ENCODE measurements around the gene HECW1.

The HECW1 gene

GRCh38 chr7:43431020-43431595, 318.7 kb downstream of the HECW1 start:
- Histone ChIP-seq H3K4me1 (ENCODE audit: control insufficient read depth in 1 of 2, insufficient read depth in 1 of 2, low read depth in 1 of 2, low read length in 1 of 2) (no peaks in the 10 kb centered on the region), H3K27ac (no peak overlapping the region), H3K27me3 (no peaks in the 10 kb centered on the region), H3K4me3 (ENCODE audit: low read depth in 1 of 2, low read length in 1 of 2) (no peak overlapping the region), H3K36me3 (no peaks in the 10 kb centered on the region), H3K9me3 (no peaks in the 10 kb centered on the region)
- no peak for TF ChIP-seq CTCF (IDR thresholded peaks at IDR 0.05)

GRCh38 chr7:43433639-43434038, 321.2 kb downstream of the HECW1 start:
- no peaks in the 10 kb centered on the region for H3K9me3 ChIP-seq
- no peak overlapping the region for H3K27ac ChIP-seq
- no peaks in the 10 kb centered on the region for H3K36me3 ChIP-seq
- no peak for TF ChIP-seq CTCF (IDR thresholded peaks at IDR 0.05)
- H3K4me3 ChIP-seq (ENCODE audit: low read depth in 1 of 2, low read length in 1 of 2) = no peak overlapping the region
- H3K27me3 ChIP-seq = no peaks in the 10 kb centered on the region
- H3K4me1 ChIP-seq (ENCODE audit: control insufficient read depth in 1 of 2, insufficient read depth in 1 of 2, low read depth in 1 of 2, low read length in 1 of 2) = no peaks in the 10 kb centered on the region

DNA sequence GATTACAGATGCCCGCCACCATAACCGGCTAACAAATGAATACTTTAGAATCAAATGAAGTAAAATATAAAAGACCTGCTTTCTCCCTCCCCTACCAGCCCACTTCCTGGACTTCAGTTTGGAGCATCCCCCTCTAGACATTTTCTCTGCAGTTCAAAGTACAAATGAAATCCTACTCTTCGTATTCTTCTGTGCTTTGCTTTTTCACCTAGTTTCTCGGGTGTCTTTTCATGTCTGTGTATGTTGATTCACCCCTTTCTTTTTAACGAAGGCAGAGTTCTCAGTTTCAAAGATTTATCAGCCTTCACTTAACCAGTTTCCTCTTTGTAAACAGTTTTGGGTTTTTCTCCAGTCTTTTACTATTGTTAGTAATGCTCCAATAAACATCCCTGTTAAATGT, 324.6 kb downstream of the HECW1 start:
- TF ChIP-seq CTCF (IDR thresholded peaks at IDR 0.05) = no peak

DNA sequence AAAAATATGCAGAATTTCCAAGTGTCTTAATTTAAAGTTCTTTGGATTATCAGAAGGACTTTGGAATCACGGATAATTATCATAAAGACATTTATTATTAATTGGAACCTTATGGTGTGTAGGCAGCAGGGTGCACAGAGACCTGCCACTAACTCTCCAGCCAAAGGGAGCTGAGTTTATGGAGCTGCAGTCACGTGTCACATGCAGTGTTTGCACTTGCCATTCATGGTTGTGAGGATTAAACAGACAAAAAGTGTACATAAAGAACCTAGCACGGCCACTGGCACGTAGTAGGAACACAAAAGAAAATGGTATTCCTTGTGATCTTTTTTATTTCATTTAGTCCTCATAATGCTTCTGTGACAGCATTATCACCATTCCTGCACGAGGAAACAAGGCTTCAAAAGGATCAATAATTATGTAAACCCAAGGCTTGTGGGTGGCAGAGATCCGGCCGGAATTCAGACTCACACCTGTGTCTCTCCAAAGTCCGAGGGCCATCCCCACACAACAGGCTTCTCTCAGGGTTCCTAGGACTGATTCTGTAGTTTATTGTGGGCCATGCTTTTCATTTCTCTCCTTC, 326.5 kb downstream of the HECW1 start:
- no peaks in the 10 kb centered on the region for H3K4me1 ChIP-seq (ENCODE audit: control insufficient read depth in 1 of 2, insufficient read depth in 1 of 2, low read depth in 1 of 2, low read length in 1 of 2)
- TF ChIP-seq CTCF (IDR thresholded peaks at IDR 0.05) = no peak
- no peaks in the 10 kb centered on the region for H3K27me3 ChIP-seq
- H3K9me3 ChIP-seq = no peaks in the 10 kb centered on the region
- H3K27ac ChIP-seq = no peak overlapping the region
- H3K36me3 ChIP-seq = no peaks in the 10 kb centered on the region
- no peak overlapping the region for H3K4me3 ChIP-seq (ENCODE audit: low read depth in 1 of 2, low read length in 1 of 2)

More for the DNA sequence above, 324.6 kb downstream of the HECW1 start:
- Histone ChIP-seq H3K36me3 (no peaks in the 10 kb centered on the region), H3K4me3 (ENCODE audit: low read depth in 1 of 2, low read length in 1 of 2) (no peak overlapping the region), H3K4me1 (ENCODE audit: control insufficient read depth in 1 of 2, insufficient read depth in 1 of 2, low read depth in 1 of 2, low read length in 1 of 2) (no peaks in the 10 kb centered on the region), H3K27me3 (no peaks in the 10 kb centered on the region), H3K27ac (no peak overlapping the region), H3K9me3 (no peaks in the 10 kb centered on the region)

- Histone ChIP-seq H3K4me1 (ENCODE audit: control insufficient read depth in 1 of 2, insufficient read depth in 1 of 2, low read depth in 1 of 2, low read length in 1 of 2) (no peaks in the 10 kb centered on the region), H3K36me3 (no peaks in the 10 kb centered on the region), H3K27ac (no peak overlapping the region), H3K27me3 (no peaks in the 10 kb centered on the region), H3K9me3 (no peaks in the 10 kb centered on the region), H3K4me3 (ENCODE audit: low read depth in 1 of 2, low read length in 1 of 2) (no peak overlapping the region)
- TF ChIP-seq CTCF (IDR thresholded peaks at IDR 0.05) = peak; percentile 80
Observed at GRCh38 chr7:43439631-43440401, 327.4 kb downstream of the HECW1 start.
